ENCODE measurements around the gene SRSF3.

SRSF3 gene

GRCh38 chr6:36613200-36613995 is 19.2 kb downstream of the SRSF3 start:
- TF ChIP-seq, protein P1, sequence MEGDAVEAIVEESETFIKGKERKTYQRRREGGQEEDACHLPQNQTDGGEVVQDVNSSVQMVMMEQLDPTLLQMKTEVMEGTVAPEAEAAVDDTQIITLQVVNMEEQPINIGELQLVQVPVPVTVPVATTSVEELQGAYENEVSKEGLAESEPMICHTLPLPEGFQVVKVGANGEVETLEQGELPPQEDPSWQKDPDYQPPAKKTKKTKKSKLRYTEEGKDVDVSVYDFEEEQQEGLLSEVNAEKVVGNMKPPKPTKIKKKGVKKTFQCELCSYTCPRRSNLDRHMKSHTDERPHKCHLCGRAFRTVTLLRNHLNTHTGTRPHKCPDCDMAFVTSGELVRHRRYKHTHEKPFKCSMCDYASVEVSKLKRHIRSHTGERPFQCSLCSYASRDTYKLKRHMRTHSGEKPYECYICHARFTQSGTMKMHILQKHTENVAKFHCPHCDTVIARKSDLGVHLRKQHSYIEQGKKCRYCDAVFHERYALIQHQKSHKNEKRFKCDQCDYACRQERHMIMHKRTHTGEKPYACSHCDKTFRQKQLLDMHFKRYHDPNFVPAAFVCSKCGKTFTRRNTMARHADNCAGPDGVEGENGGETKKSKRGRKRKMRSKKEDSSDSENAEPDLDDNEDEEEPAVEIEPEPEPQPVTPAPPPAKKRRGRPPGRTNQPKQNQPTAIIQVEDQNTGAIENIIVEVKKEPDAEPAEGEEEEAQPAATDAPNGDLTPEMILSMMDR (IDR thresholded peaks at IDR 0.05; ENCODE audit: low read depth, low read length), result no peak
- no peak overlapping the region for H3K4me3 ChIP-seq (ENCODE audit: low read depth, low read length)

- TF ChIP-seq, protein P1 (IDR thresholded peaks at IDR 0.05; ENCODE audit: low read depth, low read length), result peak; percentile 71
- H3K4me3 ChIP-seq (ENCODE audit: low read depth, low read length), result no peak overlapping the region
Measured at GRCh38 chr6:36615018-36615761, 21.0 kb downstream of the SRSF3 start.

GRCh38 chr6:36616893-36617521 is 22.8 kb downstream of the SRSF3 start:
- H3K4me3 ChIP-seq (ENCODE audit: low read depth, low read length), result no peak overlapping the region

DNA sequence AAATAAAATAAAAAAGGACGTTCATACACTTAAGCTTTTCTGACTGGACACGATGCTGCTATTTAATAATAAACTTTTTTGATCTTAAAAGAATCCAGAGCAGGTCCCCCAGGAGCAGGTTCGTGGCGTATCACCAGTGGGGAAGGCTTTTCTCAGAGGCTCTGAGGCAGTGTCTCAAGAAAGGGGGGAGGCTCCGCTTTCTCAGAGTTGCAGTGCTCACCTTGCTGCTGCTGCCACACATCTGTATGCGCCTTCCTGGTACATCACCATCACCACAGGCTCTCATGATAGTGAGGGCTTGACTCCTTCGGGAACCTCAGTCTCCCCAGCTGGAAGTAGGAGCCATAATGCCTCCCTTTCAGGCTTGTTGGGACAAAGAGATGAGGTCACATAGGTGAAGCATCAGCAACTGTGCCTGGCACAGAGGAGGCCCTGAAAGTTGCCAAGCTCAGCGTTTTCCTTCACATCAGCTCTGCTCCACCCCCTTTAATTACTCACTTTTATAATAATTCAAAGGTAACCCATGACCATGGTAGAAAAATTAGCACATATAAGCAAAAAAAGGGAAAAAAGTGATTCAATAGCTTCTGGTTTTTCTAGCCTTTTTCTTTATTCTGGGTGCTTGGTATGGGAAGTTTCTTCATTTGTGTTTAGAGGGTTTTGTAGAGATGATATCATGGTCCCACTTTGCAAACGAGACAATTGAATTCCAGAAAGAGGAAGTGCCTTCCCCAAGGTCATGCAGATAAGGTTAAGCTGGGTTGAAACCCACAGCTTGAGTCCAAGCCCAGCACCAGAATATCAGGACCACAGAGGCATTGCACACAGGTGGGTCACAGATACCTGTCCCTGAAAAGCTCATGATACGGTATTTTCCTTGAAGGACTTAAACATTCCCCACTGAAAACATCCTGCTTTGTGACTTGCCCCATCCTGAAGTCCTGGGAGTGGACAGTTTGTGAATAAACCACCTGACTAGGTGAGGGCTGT is 24.5 kb downstream of the SRSF3 start:
- TF ChIP-seq, protein P1 (IDR thresholded peaks at IDR 0.05; ENCODE audit: low read depth, low read length), result no peak
- H3K4me3 ChIP-seq (ENCODE audit: low read depth, low read length), result no peak overlapping the region

More at GRCh38 chr6:36616893-36617521, 22.8 kb downstream of the SRSF3 start:
- TF ChIP-seq, protein P1 (IDR thresholded peaks at IDR 0.05; ENCODE audit: low read depth, low read length), result no peak

DNA sequence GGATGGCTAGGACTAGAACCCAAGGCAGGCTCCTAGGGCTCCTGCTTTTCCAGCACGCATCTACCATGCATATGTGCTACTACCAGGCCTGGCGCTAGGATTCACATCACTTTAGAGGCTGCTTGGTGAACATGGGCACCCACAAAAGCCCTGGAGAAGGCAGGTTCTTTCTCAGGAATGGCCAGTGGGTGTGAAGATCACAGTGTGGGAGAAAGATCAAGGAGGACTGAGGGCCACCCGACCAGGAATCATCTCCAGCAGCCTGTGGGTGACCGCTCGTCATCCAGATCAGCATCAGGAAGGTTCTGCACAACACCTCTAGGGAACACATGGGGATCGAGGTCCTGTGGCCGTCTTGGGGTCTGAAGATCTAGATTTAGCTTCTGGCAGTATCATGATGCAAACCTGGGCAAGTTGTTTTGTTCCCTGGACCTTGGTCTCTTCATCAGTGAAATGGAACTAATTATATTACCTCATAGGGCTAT is 27.3 kb downstream of the SRSF3 start:
- H3K4me3 ChIP-seq (ENCODE audit: low read depth, low read length), result no peak overlapping the region
- TF ChIP-seq, protein P1 (IDR thresholded peaks at IDR 0.05; ENCODE audit: low read depth, low read length), result no peak

- no peak overlapping the region for H3K4me3 ChIP-seq (ENCODE audit: low read depth, low read length)
- TF ChIP-seq, protein P1 (IDR thresholded peaks at IDR 0.05; ENCODE audit: low read depth, low read length), result no peak
Measured at GRCh38 chr6:36622901-36623546, 28.9 kb downstream of the SRSF3 start.

Data from WI38 (cell line).